Mucosa of descending colon (tissue), 3 donors: Measurements from ENCODE around the gene PADI2. TPM values are rescaled to one million over a fixed set of nuclear protein-coding genes. Genes with fewer than 3 reads are reported as not detected.

Source experiments
- ATAC-seq: fragments of 200-7000 bp; cut with Tn5 transposase; one replicate; pipeline ENCODE4 v1.9.1; 2020; ENCODE audit warnings: mild to moderate bottlenecking, moderate library complexity
- DNase-seq, 3 donors: peaks; one replicate each; pipeline ENCODE4 v3.0.0-alpha.2; 2020
- H3K36me3 ChIP-seq: fragments of 200-600 bp; one replicate; pipeline ENCODE4 v1.8.0; 2021; ENCODE audit warnings: low read depth, mild to moderate bottlenecking
- H3K4me1 ChIP-seq: fragments of 200-600 bp; one replicate; pipeline ENCODE4 v1.8.0; 2021; ENCODE audit warnings: low read depth, mild to moderate bottlenecking
- H3K4me3 ChIP-seq: fragments of 200-600 bp; one replicate; pipeline ENCODE4 v1.8.0; 2021; ENCODE audit warnings: mild to moderate bottlenecking
- H3K9me3 ChIP-seq: fragments of 200-600 bp; one replicate; pipeline ENCODE4 v1.8.0; 2021; ENCODE audit warnings: mild to moderate bottlenecking
- CTCF ChIP-seq: fragments of 200-600 bp; IDR thresholded peaks from one replicate; pipeline ENCODE4 v1.8.0; 2022; ENCODE audit warnings: antibody characterized with exemption, mild to moderate bottlenecking
- intact Hi-C, 2 donors: fragments of 100-400 bp; cut with DNase I in 1 of 2; cut with micrococcal nuclease in 1 of 2; formaldehyde crosslinking; loops; one replicate each; pipeline versions ENCODE4 v1.11.0 to v1.11.1; 2022; cut with DNase I, micrococcal nuclease
- total RNA-seq, 3 donors: library from RNA; stranded (reverse); fragmentation: NEBNext Ultra II Directional in 2 of 3; extraction: Animal tissue kit (Norgen Biotek cat#: 25700) in 2 of 3; gene quantifications; one replicate each; pipeline versions ENCODE4 v1.2.1 to v1.2.4, GENCODE V29; 2021 to 2023
- donor health status: DM: no; HTN: no; CAD: no; lungs with moderate emphysema.
- donor health status: DM: no; HTN: no; CAD: no.
- donor health status: DM: no; HTN: yes; CAD: no.

The PADI2 gene
- total RNA-seq, 3 donors from 2014 or later, result 105 to 398 (median 163) TPM

- ATAC-seq, result no peak
- Histone ChIP-seq H3K9me3 (no peaks in the 10 kb centered on the region), H3K36me3 (peaks cover 1% of the 10 kb centered on the region), H3K4me1 (no peaks in the 10 kb centered on the region), H3K4me3 (no peak overlapping the region)
- no peak for TF ChIP-seq CTCF
- DNase-seq, result no peak
- intact Hi-C loops, result no loop called here
Measured at GRCh38 chr1:17086751-17087150, 32.5 kb downstream of the PADI2 start.

- Histone ChIP-seq H3K4me1 (no peaks in the 10 kb centered on the region), H3K36me3 (peaks cover 5% of the 10 kb centered on the region), H3K9me3 (no peaks in the 10 kb centered on the region), H3K4me3 (no peak overlapping the region)
- no peak for TF ChIP-seq CTCF
- peak; percentile 15 for ATAC-seq
- DNase-seq, result no peak
- intact Hi-C loops, result no loop called here
Measured at GRCh38 chr1:17084787-17085186, 34.5 kb downstream of the PADI2 start.

DNA sequence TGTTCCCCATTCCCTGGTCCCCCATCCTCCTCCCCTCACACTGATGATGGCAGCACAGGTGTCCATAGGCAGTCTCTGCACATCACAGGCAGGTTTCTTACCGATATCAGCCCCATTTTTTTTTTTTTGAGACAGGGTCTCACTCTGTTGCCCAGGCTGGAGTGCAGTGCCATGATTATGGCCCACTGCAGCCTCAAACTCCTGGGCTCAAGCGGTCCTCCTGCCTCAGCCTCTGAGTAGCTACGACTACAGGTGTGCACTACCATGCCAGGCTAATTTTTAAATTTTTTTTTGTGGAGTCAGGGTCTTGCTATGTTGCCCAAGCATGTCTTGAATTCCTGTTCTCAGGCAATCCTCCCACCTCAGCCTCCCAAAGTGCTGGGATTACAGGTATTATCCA is 36.5 kb downstream of the PADI2 start:
- Histone ChIP-seq H3K9me3 (no peaks in the 10 kb centered on the region), H3K4me3 (no peak overlapping the region), H3K36me3 (peaks cover 5% of the 10 kb centered on the region), H3K4me1 (no peaks in the 10 kb centered on the region)
- no peak for DNase-seq
- ATAC-seq, result no peak
- intact Hi-C loops, result no loop called here
- TF ChIP-seq CTCF, result no peak

DNA sequence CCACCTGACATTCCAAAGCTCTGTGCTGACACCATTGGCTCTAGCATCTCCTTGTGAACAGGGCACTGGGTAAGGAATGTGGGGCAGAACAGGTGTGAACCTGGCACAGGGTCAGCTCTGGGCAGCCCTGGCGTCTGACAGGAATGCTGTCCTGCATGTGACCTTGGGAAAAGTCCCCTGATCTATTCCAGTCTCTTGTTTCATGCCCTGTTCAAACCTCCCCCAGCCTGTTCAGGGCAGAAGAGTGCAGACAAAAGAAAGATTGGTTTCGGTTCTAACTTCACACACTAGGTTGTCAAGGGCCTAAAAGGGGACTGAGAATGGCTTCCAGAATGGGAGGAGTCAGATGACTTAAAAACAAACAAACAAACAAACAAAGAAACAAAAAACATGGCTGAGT is 37.8 kb downstream of the PADI2 start:
- peaks cover 5% of the 10 kb centered on the region for H3K36me3 ChIP-seq
- no peaks in the 10 kb centered on the region for H3K9me3 ChIP-seq
- ATAC-seq, result no peak
- intact Hi-C loops, result no loop called here
- TF ChIP-seq CTCF, result no peak
- no peak overlapping the region for H3K4me3 ChIP-seq
- DNase-seq, result no peak
- H3K4me1 ChIP-seq, result no peaks in the 10 kb centered on the region

DNA sequence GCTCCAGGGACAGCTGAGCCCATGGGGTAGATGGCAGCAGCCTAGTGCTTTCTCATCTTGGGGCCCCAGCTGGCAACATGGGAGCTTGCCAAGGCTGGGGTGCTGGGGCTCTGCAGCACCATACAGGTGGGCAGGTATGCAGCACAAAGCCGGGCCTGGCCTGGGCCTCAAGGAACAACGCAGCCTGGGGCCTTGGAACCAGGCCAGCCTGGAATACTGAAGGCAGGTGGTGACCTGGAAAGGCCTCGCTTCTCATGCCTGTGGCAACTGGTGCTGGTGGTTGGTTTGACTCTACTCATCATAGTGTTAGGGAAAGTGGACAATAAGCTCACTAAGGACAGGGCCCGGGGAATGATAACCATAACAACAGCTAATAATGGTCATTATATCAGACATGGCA is 38.4 kb downstream of the PADI2 start:
- no peak for DNase-seq
- peaks cover 5% of the 10 kb centered on the region for H3K36me3 ChIP-seq
- H3K4me1 ChIP-seq, result no peaks in the 10 kb centered on the region
- H3K9me3 ChIP-seq, result no peaks in the 10 kb centered on the region
- no peak for TF ChIP-seq CTCF
- no peak overlapping the region for H3K4me3 ChIP-seq
- ATAC-seq, result no peak
- intact Hi-C loops, result no loop called here

DNA sequence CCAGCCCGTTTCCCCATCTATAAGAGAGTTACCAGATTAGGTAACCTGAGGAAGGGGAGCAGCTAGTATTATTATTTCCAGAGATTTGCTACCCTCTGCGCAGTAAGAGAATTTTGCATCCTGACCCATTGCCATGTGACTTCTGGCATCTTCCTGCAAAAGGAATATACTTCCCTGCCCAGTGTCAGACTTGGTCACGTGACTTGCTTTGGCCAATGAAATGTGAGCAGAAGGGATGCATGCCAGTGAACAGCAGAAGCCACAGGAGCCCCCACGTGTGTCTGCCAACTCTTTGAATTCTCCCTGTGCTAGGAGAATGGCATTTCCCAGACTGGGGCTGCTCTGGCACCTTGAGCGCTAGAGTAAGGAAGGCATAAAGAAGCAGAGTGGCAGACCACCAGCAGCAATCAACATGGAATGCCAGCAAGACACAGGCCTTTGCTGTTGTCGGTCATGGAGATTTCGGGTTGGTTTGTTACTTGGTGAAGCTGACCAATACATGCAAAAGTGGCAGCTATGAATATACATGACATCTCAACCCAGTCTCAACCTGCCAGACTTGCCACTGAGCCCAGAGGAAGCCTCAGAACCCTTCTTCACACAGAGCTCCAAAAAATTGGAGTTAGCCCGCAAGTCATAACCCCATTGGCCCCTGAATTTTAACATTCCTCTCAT is 39.0 kb downstream of the PADI2 start:
- Histone ChIP-seq H3K36me3 (peaks cover 5% of the 10 kb centered on the region), H3K4me1 (no peaks in the 10 kb centered on the region), H3K4me3 (no peak overlapping the region), H3K9me3 (no peaks in the 10 kb centered on the region)
- no peak for DNase-seq
- no peak for ATAC-seq
- intact Hi-C loops, result no loop called here
- no peak for TF ChIP-seq CTCF
